Activated T-cell treated with anti-CD3 and anti-CD28 coated beads for 1 hour (primary cell): Measurements from ENCODE around the gene OR2F1.

Source experiments
- DNase-seq: peaks from one replicate; pipeline ENCODE4 v3.0.0-alpha.2; 2020; ENCODE audit warnings: low read depth

OR2F1 gene

DNA sequence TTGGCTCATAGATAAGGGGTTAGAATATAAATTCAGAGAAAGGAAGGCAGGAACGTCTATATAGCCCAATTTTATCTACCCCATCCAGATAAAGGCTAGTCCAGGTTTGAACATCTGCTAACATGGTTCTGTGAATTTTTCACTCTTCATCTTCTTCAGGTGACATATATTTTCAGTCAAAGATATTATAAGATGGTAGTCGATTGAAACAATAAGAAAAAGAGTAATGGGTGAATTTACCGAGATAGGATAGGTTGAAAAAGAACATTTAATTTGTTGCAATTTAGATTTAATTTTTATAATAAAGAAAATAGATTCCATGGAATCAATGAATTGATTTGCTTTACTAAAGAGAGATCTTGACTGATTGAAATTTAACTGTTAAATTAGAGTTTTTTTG lies at the start of gene OR2F1:
Gene OR2F1 (plus strand): TSS at position 301 of the 400 bp plus-strand sequence. CDS start 5,127 bp downstream, outside the sequence.
- DNase-seq, result no peak

GRCh38 chr7:143905509-143905908 lies 49.1 kb upstream of the OR2F1 start:
- DNase-seq, result no peak

DNA sequence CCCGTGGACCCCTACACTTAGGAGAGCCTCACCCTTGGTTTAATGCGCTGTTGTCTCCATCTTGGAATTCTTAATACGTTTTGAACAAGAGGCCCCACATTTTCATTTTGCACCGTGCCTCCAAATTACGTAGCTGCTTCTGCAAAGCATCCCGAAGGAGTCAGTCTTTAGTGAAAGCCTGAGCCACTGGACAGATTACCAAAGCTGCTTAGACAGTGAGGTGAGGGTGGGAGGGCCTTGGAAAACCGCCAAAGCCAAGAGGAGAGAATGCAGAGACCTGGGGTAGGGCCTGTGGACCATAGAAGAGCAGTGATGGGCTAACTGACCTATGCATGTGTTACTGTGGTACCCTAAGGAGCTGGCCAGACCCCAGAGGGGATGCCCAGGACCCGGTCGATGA lies 48.5 kb upstream of the OR2F1 start:
- no peak for DNase-seq

- DNase-seq, result no peak
These were observed 47.7 kb upstream of the OR2F1 start for GRCh38 chr7:143906895-143907294.

- no peak for DNase-seq
These were observed 46.5 kb upstream of the OR2F1 start for GRCh38 chr7:143908120-143908519.

DNA sequence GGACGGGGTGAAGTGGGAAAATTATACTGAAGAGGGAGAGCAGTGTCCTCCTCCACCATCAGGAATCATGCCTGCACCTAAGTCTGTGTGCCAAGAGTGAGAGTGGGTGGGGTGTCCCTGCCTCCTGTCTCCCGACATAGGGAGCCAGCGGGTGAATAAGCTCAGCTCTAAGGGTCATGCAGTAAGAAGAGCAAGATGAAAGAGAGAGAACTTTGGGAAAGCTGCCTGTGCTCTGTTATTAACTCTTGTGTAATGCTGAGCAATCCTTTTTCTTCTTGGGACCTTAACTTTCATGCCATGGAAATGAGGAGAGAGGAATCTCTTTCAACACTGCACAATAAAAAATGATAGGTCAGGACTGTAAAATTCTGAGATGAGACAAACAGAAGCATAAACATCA lies 44.8 kb upstream of the OR2F1 start:
- DNase-seq, result no peak

DNA sequence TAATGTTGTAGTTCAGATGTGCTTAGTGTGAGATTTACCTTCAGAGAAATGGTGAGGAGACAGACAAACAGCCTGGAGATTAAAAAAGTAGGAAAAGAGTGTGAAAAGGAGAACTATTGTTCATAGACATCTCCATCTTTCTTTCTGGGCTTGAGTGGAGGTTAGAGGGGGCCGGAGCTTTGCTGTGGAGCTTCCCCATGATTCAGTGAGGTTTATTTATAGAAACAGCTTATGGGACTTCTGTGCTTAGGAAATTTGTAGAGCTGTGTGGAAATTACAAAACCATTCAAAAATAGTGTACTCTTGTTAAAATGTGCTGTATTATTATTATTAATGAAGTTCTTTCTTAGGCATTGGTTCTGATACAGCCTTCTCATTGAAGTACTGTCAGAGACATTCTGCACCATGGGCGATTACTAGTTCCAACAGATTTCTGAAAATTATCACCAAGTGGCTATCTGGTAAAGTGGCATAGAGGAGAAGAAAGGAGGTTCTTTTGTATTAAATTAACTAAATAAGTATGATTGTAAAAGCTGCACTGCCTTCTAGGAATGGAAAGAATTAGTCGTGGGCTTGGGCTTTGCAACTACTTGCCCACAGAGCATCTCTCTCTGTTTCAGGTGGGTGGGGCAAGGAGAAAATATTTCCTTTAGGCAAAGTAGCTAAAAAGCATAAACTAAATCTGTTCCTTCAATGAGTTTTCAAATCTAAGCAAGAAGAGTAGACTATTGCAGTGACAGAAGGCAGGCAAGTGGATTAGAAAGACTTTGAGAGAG lies 44.0 kb upstream of the OR2F1 start:
- DNase-seq, result no peak

DNA sequence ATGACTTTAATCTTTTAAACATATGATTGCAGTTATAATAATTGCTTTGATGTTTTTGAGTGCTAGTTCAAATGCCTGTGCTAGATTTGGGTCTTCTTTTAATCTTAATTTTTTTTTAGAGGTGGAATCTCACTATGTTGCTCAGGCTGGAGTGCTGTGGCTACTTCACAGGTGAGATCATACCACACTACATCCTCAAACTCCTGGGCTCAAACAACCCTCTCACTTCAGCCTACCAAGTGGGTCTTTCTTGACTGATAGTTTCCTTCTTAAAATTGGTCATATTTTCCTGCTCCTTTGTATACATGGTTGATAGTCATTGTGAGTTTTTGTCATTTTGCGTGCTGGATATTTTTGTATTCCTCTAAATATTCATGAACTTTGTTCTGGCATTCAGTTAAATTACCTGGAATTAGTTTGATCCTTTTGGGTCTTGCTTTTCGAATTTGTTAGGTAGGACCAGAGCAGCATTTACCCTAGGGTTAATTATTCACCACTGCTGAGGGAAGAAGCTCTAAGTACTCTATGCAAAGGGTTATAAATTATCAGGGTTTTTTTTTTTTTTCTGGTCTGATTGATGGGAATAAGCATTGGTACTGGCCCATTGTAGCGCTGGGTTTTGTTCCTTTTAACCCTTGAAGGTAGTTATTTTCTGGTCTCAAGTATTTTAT lies 40.6 kb upstream of the OR2F1 start:
- no peak for DNase-seq

- no peak for DNase-seq
These were observed 39.5 kb upstream of the OR2F1 start for GRCh38 chr7:143914938-143915652.

- DNase-seq, result no peak
These were observed 29.8 kb upstream of the OR2F1 start for GRCh38 chr7:143924851-143925250.

DNA sequence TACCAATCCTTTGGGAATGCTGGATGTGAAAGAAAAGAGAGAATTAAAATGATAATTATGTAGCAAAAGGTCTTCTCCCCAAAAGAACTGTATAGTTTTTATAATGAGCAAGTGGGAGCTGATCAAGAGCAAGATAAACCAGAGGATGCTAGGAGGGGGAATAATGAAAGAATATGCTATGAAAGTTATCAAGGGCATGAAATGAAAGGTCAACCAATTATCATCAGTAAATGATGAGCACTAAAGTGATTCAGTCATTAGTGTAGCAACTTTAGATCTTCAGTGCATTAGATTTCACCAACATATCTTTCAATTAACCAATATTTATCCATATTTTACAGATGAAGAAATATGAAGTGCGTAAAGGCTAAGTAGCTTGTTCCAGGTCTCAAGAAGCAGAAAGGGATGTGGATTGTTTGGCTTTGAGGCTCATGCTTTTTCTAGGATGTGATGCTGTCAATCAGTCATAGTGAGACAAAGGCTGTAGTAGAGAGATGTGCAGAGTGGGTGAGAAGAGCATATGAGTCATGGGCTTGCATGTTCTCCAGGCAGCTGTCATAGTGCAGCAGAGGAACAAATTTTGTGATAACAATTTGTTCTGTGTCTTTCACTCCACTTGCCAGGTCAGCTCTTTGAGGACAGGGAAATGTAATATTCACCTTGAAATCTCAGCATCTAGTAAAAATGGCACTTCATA lies 25.3 kb upstream of the OR2F1 start:
- no peak for DNase-seq

- DNase-seq, result no peak
These were observed 22.9 kb upstream of the OR2F1 start for GRCh38 chr7:143931739-143932138.

DNA sequence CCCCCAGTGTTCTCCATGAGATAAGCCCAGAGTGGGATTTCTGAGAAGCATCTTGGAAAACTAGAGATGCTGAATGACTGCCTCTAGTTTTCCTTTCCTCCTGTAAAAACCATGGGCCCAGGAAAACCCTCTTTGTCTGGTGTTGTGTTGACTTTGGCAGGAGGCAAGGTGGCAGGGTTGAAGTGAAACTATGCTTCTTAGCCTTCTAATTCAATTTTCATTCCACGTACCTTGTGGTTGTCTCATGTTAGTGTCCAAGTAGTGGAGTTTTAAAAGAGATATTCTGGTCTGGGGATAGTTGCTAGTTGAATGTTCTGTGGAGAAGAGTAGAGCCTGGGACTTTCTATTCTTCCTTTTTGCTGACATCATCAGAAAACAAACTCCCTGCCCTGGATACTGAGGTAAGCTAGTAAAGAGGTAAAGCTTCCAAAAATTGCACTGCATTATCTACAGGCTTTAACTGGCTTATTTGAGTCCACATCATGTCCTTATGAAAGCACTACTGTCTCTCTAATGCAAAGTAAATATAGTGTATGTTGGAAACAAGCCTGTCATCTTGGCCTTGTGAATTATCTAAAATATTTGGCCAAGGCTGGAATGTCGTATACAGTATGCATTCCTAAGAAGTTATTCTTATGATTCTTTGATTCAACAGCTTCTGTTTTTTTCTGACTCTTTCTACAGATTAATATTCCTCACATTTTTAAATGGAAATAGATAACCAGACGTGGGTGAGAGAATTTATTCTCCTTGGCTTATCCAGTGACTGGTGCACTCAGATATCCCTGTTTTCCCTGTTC lies 19.9 kb upstream of the OR2F1 start, which contains the start of gene OR2F2:
Gene OR2F2 (plus strand): TSS at position 708 of the 800 bp plus-strand sequence. CDS start 0 bp downstream, at position 708.
- no peak for DNase-seq

DNA sequence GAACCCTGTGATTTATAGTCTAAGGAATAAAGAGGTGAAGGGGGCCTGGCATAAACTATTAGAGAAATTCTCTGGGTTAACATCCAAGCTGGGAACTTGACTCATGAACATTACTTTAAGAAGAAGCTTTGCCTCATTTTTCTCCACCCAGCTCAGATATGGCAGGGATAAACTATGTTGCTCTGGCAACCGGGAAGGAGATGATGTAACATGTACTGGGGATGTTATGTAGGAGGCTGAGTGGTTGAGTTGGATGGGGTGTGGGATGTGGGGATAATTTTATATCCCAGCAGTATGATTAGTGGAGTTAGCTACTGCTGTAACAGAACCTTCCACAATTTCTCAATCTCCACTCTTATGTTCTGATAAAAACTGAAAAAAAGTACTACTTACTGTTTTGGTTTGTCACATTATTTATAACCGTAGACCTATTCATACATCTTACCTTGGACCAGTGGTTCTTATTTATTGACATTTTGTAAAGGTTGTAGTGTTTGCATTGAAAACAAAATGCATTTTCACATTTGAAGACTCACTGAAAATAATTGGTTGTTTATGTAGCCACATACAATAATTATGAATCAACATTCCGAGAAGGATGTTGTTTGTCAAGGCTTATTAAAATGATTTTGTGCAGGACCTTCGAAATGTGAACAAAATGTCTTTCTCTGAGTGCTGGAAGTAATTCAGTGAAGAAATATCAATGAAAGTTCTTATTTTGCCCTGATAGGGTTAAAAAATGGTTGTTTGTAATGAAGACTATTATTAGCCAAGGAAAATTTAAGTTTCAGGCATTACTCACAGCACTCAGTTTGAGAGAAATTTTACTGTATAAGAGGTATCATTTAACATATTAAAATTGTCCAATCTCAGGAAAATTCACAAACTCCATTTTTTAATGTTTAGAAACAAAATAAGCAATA lies 18.3 kb upstream of the OR2F1 start:
- no peak for DNase-seq

DNA sequence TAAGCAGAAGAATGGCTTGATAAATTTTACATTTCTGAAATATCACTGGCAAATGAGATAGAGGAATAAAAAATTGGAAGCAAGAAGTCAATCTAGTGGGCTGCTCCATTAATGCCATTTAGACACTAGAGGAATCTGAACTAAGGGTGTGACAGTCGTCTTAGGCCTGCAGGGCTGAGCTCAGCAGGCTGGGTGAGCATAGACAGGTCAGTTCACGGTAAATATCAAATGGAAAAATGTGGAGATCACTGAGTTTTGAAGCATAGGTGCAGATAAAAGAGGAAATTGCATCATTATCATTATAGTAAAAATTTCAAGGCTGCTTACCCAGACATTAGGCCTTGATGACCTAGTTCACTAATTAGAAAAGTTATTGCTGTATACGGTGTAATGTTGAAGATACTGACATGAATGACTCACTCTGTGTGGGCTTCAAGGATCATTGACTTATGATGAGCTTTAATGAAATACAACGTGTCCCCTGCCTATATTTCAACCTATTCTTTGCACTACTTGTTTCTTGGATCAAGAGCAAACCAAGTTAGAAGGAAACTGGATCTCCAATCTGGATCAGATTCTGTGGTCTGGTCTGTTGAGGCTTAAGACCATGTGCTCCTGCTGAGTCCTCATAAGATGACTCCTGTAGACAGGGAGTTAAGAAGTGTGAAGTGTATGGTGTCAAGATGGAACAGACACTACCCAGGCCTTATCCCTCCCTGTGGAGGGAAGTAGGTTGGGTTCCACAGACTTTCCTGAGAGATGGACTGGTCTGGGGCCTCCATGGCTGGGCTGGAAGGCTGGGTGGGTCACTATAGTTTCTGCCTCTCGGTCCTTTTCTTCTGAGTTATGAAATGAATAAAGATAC lies 16.0 kb upstream of the OR2F1 start:
- no peak for DNase-seq

DNA sequence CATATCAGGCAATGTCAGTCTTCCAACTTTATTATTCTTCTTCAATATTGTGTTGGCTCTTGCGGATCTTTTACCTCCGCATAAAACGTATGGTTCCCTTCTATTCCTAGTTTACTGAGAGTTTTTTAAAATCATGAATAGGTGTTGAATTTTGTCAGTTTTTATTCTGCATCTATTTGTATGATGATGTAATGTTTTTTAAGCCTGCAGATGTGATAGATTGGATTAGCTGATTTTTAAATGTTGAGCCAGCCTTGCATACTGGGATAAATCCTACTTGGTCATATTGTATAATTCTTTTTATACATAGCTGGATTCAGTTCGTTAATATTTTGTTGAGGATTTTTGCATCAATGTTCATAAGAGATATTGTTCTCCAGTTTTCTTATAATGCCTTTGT lies 9.2 kb upstream of the OR2F1 start:
- DNase-seq, result no peak

GRCh38 chr7:143947111-143947510 lies 7.5 kb upstream of the OR2F1 start:
- DNase-seq, result no peak

DNA sequence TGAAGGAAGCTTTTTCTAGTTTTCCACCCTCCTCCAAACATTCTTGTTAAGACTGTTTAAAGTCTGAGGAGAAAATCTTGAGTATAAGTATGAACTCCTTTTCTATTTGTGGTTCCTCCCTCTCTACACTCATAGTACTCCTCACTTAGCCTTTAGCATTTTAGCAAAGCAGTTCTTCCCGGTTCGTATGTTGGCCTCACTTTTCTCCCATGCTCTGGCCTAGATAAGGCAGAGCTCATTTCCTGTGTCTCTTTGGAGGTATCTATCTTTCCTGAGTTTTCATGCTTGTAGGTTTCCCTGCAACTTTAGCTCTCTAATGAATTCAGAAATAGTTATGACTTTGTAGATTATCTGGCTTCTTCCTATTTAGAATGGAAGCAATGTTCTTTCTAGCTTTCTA lies 5.9 kb upstream of the OR2F1 start:
- no peak for DNase-seq

DNA sequence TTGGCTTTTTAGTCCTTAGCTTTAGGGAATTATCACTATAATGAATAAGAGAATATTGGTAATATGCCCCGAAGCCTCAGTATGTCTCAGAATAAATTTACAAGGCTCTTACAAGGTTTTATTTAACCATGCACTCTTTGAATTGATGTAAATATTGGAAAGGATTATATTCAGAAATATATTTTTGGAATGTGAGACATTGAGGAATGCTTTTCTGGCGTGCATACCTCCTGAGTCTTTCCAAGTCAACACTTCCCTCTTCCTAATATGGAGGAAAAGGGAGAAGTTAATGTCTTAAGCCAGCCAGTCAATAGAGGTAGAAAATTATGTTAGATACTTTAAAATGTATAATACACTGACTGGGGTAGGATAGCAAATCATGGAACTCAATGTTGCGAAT lies 1.2 kb upstream of the OR2F1 start:
- DNase-seq, result no peak
